GM21576 (cell line): ENCODE measurements around the gene RCE1.

ENCODE experiments used
- ATAC-seq: cut with Tn5 transposase; IDR thresholded peaks from one replicate; pipeline ENCODE4 v1.9.1; 2021; ENCODE audit warnings: mild to moderate bottlenecking, moderate library complexity; ENCODE audit not compliant: unreplicated experiment

The RCE1 gene

GRCh38 chr11:66868082-66868725 lies 25.0 kb downstream of the RCE1 start:
- peak; percentile 12 for ATAC-seq

- ATAC-seq: peak; percentile 77
Observed at GRCh38 chr11:66868726-66869566, 25.7 kb downstream of the RCE1 start.

- ATAC-seq: no peak
Observed at GRCh38 chr11:66869567-66869870, 26.3 kb downstream of the RCE1 start.

DNA sequence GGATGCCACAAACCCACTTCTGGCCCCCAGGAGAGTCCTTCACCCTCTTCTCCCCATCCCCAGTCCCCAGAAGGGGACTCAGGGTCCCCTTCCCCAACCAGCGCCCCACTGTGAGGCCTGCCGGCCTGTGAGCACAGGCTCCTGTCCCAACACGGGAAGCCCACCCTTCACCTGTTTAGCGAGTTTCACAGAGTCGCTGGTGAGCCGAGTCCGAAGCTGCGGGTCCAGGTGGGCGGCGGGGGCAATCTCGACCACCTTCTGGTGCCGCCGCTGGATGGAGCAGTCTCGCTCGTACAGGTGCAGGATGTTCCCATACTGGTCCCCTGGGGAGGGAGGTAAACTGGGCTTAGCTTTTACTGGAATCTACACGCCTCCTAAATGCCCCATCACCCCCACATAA lies 26.9 kb downstream of the RCE1 start:
- ATAC-seq: no peak

DNA sequence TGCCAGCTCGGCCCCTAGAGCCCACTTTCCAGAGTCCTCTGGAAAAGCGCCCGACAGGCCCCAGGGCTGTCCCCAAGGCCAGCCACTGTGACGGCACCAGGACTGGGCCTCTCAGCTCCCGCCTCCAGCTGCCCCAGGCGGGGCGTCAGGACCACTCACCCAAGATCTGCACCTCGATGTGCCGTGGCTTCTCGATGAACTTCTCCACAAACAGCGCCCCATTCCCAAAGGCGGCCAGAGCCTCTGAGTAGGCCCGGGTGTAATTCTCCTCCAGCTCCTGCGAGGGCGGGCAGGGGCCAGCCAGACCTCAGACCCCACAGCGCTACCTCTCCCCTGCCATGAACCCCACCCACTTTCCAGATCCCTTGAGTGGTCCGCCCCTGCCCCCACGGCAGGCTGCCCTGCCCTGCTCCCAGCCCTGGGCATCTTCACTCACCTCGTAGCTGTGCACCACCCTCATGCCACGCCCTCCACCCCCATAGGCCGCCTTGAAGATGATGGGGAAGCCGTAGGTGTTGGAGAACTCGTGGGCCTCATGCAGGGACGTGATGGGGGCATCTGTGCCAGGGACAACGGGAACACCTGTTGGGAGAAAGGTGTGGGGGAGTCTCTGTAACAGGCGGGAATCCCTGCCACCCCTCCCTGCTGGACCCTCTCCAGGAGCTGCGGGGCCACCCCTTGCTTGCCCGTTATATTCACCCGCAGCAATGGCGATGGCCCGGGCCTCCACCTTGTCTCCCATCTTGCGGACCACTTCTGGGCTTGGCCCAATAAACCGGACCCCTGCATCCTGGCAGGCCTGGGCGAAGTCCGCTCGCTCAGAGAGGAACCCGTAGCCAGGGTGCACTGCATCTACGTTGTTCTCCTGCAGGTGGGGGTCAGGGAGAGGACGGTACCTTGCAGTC lies 27.6 kb downstream of the RCE1 start:
- no peak for ATAC-seq

DNA sequence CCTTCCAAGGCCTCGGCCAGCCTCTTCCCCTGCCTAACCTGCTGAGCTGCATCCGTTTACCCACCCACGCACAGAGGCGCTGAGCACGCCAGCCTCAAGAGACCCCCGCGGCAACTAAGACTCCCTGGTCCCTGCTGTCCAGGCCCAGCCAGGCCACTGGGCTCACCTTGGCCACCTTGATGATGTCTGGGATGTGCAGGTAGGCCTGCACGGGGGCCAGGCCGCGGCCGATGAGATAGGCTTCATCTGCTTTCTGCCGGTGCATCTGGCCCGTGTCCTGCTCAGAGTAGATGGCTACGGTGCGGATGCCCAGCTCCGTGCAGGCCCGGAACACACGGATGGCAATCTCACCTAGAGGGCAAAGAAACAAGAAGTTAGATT lies 28.3 kb downstream of the RCE1 start:
- no peak for ATAC-seq

DNA sequence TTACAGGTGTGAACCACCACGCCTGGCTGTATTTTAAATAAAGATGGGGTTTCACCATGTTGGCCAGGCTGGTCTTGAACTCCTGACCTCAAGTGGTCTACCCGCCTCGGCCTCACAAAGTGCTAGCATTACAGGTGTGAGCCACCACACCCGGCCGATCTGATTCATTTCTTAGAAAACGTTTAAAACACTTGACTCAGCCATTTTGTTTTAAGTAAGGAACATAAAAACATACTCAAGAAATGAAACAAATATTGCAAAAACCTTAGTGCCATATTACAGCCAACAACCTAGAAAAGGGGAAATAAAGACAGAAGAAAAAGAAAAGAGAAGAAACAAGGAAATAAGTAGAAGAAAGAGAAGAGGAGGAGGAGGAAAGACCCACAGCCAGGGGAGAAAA lies 31.0 kb downstream of the RCE1 start:
- no peak for ATAC-seq

DNA sequence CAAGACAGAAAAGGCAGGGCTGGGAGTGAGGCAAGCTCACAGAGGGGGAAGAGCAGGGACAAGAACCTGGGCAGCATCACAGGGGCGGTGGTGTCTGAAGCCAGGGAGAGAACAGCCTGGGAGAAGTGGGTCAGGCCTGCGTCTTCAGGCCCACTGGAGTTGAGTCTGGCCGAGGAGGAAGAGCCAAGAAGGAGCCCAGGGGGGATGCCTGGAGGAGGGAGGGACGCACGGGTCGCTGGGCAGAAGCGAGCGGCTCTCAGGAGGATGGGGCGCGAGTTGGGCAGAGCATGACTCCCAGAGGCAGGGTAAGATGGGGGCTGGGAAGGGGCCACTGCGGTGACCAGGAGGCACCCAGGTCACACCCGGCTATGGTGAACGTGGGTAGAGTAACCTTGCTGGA lies 32.1 kb downstream of the RCE1 start:
- ATAC-seq: no peak

- ATAC-seq: no peak
Observed at GRCh38 chr11:66877588-66878385, 34.5 kb downstream of the RCE1 start.

DNA sequence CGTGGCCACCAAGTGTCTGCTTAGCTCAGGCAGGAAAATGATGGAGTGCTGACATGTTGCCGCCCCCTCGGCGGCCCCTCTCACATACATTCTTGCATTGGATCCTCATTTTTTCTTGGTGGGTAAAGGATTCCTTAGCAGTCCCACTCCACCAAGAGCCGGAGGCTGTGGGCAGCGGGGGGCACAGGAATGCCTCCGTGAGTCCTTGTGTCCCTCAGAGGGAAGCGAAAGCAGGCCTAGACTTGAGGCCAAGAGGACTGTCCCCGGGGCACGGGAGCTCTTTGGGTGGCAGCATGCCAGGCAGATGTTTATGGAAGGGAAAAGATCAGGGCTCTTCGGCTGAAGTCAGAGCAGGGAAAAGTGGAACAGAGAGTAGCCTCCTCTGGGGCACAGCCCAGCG lies 35.2 kb downstream of the RCE1 start:
- ATAC-seq: no peak

DNA sequence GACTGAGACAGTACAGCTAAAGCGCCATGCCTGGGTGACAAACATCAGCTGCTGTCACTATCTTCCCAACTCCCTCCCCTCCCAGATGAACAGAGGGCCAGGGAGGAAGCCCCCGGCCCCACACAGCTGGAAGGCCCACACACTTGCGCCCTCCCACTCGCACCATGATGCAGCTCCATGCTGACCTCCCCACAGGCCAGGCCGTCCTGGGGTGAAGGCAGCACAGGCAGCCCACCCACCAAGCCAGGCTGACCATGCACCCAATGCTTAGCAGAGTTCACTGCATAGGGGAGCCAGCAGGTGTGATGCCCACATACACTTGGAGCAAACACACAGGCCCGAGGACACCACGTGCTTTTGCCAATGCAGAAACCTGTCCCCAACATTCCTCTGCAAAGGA lies 35.8 kb downstream of the RCE1 start:
- ATAC-seq: no peak

DNA sequence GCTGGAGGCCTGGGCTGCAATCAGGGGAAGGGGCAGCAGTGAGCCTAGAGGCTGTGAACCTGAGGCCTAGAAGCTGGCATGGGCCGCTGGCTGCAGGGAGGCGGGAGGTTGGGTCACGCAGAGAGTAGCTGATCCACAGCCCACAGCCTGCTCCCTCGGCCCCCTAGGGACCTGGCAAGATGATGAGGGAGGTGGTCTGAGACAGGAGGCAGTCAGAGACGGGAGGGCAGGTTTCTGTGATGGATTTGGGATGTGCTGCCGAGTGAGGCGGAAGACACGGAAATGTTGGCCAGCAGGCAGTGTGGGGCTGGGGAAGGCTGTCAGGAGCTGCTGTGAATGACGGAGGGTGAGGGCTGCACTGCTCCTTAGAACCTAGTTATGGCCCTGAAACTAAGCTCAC lies 36.3 kb downstream of the RCE1 start:
- no peak for ATAC-seq

- ATAC-seq: no peak
Observed at GRCh38 chr11:66879999-66880398, 36.8 kb downstream of the RCE1 start.

GRCh38 chr11:66880496-66881450 lies 37.5 kb downstream of the RCE1 start:
- ATAC-seq: no peak

DNA sequence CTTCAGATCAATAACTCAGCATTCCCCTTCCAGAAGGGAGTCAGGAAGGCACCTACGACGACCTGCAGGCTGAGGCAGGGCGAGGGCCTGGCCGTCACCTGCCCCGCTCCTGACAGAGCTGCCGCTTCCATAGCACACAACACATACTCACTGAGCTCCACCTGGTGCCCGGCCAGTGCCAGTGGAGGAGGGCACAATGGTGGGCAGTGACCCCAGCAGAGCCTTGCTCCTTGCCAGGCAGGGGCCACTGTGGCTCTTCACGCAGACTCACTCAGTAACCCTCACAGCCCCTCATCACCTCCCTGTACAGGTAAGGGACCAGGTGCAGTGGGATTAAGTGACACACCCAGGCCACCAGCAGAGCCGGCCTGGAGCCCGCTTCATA lies 38.2 kb downstream of the RCE1 start:
- no peak for ATAC-seq

DNA sequence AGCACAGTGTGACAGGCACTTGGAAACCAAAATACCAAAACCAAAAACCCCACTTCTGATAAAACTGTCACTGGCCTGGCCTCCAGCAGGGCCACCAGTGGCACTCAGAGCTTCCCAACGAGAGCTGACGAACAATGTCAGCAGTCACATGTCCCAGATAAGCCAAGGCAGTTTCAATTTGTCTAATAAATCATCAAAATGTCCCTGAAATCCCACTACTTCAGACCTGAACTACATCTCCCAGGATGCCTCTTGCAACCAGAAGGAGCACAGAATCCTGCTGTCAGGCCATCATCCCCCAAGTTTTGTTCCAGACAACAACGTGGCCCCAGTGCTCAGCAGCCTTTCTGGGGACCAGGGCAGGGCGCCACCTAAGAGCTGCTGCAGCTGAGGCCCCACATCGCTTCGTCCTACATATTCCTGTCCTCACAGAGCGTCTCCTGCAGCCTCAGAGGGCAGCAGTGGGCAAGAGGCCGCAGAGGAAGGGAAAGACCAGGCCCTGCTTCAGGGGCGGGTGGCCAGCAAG lies 38.7 kb downstream of the RCE1 start:
- ATAC-seq: no peak

DNA sequence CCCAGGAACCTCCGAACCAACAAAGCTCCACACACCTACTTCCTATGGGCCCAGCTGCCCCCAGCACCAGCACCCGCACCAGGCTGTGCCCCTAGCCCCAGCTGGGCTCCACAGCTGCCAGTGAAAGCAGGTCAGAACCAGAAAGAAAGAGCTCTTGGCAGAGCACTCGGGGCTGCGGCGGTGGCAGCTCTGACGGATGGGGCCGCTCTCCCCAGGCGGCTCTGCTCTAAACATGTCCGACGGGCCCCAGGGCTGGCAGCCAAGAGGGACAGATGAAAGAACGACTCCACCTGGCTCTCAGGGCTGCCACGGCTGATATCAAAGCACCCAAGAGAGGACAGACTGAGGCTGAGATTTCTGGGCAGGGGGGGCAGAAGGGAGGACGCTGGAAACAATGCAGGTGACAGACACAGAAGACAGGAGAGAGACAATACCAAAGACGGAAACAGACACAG lies 39.3 kb downstream of the RCE1 start:
- ATAC-seq: no peak

DNA sequence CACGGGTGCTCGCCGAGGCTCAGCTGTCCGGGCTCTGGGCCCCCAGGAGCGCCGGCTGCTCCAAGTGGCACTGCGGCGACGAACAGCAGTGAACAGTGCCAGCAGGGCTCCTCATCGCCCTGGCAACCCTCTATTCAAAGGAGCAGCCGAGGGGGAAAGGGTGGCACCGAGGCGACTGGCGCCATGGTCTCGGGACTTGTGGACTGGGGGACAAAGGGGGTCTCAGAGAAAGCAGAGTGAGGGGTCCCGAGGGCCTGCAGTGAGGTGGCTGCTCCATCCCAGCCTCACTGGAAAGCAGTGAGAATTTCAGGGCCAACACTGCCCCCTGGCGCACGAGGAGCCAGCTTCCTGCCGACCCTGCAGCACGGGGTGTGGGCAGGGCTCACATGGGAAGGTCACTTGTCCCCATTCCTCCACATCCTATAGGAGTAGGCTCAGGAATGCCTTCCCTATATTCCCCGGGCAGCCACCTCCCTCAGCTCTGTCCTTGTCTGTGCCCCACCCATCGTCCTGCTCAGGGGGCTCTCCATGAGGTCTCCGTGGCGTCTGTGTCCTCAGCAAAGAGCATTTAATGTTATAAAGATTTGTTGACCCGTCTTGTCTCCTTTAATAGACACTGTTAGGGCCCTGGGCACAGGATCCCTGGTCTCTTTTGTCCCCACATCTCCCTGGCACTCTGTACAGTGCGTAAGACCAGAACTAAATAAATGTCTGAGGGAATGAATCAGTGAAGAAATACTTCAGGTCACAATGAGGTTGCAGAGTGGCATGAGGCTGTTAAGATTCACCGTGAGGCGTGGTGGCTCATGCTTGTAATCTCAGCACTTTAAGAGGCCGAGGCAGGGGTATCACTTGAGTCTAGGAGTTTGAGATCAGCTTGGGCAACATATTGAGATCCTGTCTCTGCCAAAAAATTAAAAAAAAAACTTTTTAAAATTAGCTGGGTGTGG lies 40.0 kb downstream of the RCE1 start:
- ATAC-seq: no peak
